SU-DHL-6 (cell line): ENCODE results near the gene ROR1.

ENCODE experiments used
- EZH2phosphoT487 ChIP-seq: fragments of 200-600 bp; sonication (generic), shearing (Covaris generic); conservative IDR thresholded peaks from 2 replicates; pipeline ENCODE4 v1.6.1; 2018; ENCODE audit warnings: mild to moderate bottlenecking, antibody characterized with exemption, low read length, moderate library complexity, mixed read lengths
- TF ChIP-seq, protein P1 (sequence below): fragments of 200-600 bp; sonication (generic); IDR thresholded peaks from one replicate; pipeline ENCODE4 v1.5.1; 2017; ENCODE audit warnings: antibody characterized with exemption, mild to moderate bottlenecking, low read length, moderate library complexity; ENCODE audit not compliant: insufficient read depth, poor library complexity, severe bottlenecking

DNA sequence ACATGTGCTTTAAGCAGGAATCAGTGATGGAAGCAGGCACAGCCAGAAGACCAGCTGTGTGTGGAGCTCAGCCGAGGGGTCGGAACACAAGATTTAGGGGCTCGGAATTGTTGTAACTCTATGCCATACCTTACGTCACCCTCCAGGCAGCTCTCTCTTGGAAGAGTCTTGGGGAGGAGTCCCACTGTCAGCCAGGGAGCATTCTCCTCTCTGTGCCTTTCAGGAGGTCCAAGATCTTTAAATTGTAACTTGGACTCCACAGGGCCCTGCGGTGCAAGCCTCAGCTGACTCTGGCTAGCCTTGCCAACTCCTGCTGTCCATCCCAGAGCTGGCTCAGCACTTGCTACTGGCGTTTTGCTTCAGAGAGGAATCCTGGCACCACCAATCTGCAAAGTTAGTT lies 26.4 kb upstream of the ROR1 start:
- TF ChIP-seq, protein P1, sequence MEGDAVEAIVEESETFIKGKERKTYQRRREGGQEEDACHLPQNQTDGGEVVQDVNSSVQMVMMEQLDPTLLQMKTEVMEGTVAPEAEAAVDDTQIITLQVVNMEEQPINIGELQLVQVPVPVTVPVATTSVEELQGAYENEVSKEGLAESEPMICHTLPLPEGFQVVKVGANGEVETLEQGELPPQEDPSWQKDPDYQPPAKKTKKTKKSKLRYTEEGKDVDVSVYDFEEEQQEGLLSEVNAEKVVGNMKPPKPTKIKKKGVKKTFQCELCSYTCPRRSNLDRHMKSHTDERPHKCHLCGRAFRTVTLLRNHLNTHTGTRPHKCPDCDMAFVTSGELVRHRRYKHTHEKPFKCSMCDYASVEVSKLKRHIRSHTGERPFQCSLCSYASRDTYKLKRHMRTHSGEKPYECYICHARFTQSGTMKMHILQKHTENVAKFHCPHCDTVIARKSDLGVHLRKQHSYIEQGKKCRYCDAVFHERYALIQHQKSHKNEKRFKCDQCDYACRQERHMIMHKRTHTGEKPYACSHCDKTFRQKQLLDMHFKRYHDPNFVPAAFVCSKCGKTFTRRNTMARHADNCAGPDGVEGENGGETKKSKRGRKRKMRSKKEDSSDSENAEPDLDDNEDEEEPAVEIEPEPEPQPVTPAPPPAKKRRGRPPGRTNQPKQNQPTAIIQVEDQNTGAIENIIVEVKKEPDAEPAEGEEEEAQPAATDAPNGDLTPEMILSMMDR: no peak
- TF ChIP-seq EZH2phosphoT487: no peak
